SK-N-SH treated with all-trans-retinoic acid at 6 μM for 48 hours (cell line): Measurements from ENCODE around the gene BRD1.

Experiments used
- ARNTL ChIP-seq: fragments of 450-650 bp; formaldehyde crosslinking; IDR thresholded peaks from 2 replicates; pipeline ENCODE4 v1.5.0; 2020; ENCODE audit warnings: low read depth, mild to moderate bottlenecking, moderate library complexity, borderline replicate concordance
- CSDC2 ChIP-seq: fragments of 250-450 bp; sonication (Bioruptor Pico); IDR thresholded peaks from 2 replicates; pipeline ENCODE4 v1.5.0; 2020; ENCODE audit warnings: mild to moderate bottlenecking, moderate library complexity
- TCF4 ChIP-seq: fragments of 250-450 bp; sonication (Bioruptor Pico); IDR thresholded peaks from 2 replicates; pipeline ENCODE4 v1.8.0; 2021; ENCODE audit warnings: mild to moderate bottlenecking, moderate library complexity, borderline replicate concordance
- ZFP3 ChIP-seq: fragments of 250-450 bp; sonication (Bioruptor Pico); IDR thresholded peaks from 2 replicates; pipeline ENCODE4 v1.5.0; 2020; ENCODE audit warnings: mild to moderate bottlenecking, moderate library complexity

- TF ChIP-seq TCF4 (CRISPR knock-in tag) (no peak), CSDC2 (CRISPR knock-in tag) (no peak), ZFP3 (CRISPR knock-in tag) (no peak), ARNTL (CRISPR knock-in tag) (no peak)
Observed at GRCh38 chr22:49855251-49855911, 27.7 kb upstream of the BRD1 start.
